Measurements from ENCODE around the gene GOLGA6C. TPM values are rescaled to one million over a fixed set of nuclear protein-coding genes. Genes with fewer than 3 reads are reported as not detected.

The GOLGA6C gene
- total RNA-seq, 1 experiment from 2014 or later: not detected

DNA sequence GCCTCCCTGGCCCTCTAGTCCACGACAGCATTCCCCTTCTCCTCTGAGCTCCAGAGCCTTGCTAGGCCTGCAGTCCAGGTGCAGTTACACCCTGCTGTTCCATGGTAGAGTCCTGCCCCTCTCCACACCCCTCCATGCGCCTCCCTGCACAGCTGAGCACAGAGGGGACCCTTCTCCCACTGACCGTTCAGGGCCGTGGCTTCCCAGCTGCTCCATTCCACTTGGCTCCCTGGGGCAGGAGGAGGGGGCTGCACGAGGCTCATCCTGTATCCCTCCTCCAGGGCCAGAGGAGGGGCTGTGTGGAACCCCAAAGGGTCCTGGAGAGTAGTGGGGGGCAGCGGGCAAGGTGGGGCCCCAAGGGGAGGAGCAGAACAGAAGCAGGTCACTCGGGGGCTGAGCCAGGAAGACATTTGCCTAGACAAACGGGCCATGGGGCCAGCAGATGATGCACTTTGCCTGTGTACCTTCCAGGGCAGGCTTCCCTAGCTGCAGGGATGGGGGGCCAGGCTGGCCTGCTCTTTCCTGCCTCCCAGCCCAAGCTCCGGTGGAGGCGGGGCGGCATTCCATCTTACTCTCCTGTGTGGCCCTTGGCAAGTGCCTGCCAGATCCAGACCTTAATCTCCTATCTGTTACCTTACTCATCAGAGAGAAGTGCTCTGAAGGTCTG, 20.7 kb upstream of the GOLGA6C start:
- Histone ChIP-seq H3K79me1 (ENCODE audit: insufficient read depth, low read depth, low read length, poor library complexity, severe bottlenecking) (no peaks in the 10 kb centered on the region), H3T11ph (ENCODE audit: low read length) (no peak overlapping the region), H4K5ac (ENCODE audit: insufficient read length, low read depth, low read length) (no peak overlapping the region), H3K9ac (ENCODE audit: extremely low read depth, insufficient read length, low read length) (no peak overlapping the region), H3K14ac (ENCODE audit: insufficient read depth, low read length) (no peak overlapping the region; the same call in 1 of the 2 replicates), H3K27me3 (ENCODE audit: insufficient read depth, low read length) (no peaks in the 10 kb centered on the region), H2AK5ac (ENCODE audit: insufficient read length, low read length) (no peak overlapping the region), H3K18ac (ENCODE audit: insufficient read length, low read depth, low read length) (no peak overlapping the region), H3K4ac (ENCODE audit: low read depth, low read length) (no peak overlapping the region), H3K23me2 (ENCODE audit: insufficient read length, low read depth, low read length, poor library complexity, severe bottlenecking) (no peaks in the 10 kb centered on the region), H3K23ac (ENCODE audit: insufficient read length, low read depth, low read length) (no peak overlapping the region), H3K27ac (ENCODE audit: insufficient read length, low read depth, low read length) (no peak overlapping the region), H2BK5ac (ENCODE audit: insufficient read length, low read length) (no peak overlapping the region), H3K9me3 (ENCODE audit: control insufficient read depth, low read depth, low read length) (no peaks in the 10 kb centered on the region), H4K91ac (ENCODE audit: insufficient read length, low read depth, low read length) (no peak overlapping the region), H2BK120ac (ENCODE audit: low read depth, low read length, poor library complexity, severe bottlenecking) (no peak overlapping the region), H2BK15ac (ENCODE audit: low read depth, low read length) (no peak overlapping the region), H4K20me1 (ENCODE audit: control insufficient read depth, insufficient read depth, insufficient read length) (no peaks in the 10 kb centered on the region), H4K8ac (replicated peaks; ENCODE audit: insufficient read length, low read depth, low read length) (no peak overlapping the region), H2BK20ac (ENCODE audit: low read depth, low read length, poor library complexity, severe bottlenecking) (no peak overlapping the region), H3K4me1 (ENCODE audit: insufficient read depth, low read length) (no peaks in the 10 kb centered on the region), H3K79me2 (ENCODE audit: insufficient read depth, low read length) (no peaks in the 10 kb centered on the region), H2AFZ (ENCODE audit: low read length) (no peak overlapping the region), H3K4me2 (ENCODE audit: insufficient read depth, insufficient read length, low read length) (no peak overlapping the region), H2BK12ac (ENCODE audit: insufficient read length, low read depth, low read length) (no peak overlapping the region), H3K56ac (ENCODE audit: insufficient read length, low read depth, low read length) (no peak overlapping the region)
- no peak for DNase-seq
- no peaks in the 10 kb centered on the region; a peak in 1 of 5 replicates for H3K9me3 Mint-ChIP-seq
- H3K27ac Mint-ChIP-seq: no peak overlapping the region
- H3K4me1 Mint-ChIP-seq: peaks cover 0 to 11% of the 10 kb centered on the region in 2 experiments; a peak in 2 of 4 replicates
- H3K4me3 Mint-ChIP-seq: no peak overlapping the region
- WGBS (ENCODE audit: extremely low coverage, insufficient read length, low lambda C conversion rate): no CpG with 5 or more reads among the region's 11 CpGs
- H3K36me3 Mint-ChIP-seq (ENCODE audit: insufficient read depth in 1 of 3, low read depth in 3 of 3): no peaks in the 10 kb centered on the region; a peak in 2 of 7 replicates
- H3K27me3 Mint-ChIP-seq (ENCODE audit: low read depth): peaks cover 32% of the 10 kb centered on the region
- TF ChIP-seq CTCF (conservative IDR thresholded peaks at IDR 0.05): no peak

Measured in H9 (cell line).